Measurements from ENCODE around the gene TNK1. TPM values are rescaled to one million over a fixed set of nuclear protein-coding genes. Genes with fewer than 3 reads are reported as not detected.
A peak's percentile ranks its signal among the peaks of the same experiment; 100 is the strongest.

The TNK1 gene
- total and polyA plus RNA-seq, 9 of the 15 experiments (the other 6 are each of a cell fraction or from before 2014, with no cell fraction given), result 0.28 to 5.2 (median 2.1) TPM

- TF ChIP-seq FIP1L1 (IDR thresholded peaks at IDR 0.05; ENCODE audit: low read depth, low read length, poor library complexity, severe bottlenecking) (no peak), ZKSCAN8 (CRISPR knock-in tag; IDR thresholded peaks at IDR 0.05) (no peak), MAX (CRISPR knock-in tag; IDR thresholded peaks at IDR 0.05) (no peak), TCF3 (CRISPR knock-in tag; IDR thresholded peaks at IDR 0.05) (no peak), HDAC1 (IDR thresholded peaks at IDR 0.05) (no peak), L3MBTL2 (IDR thresholded peaks at IDR 0.05) (no peak), HMGN3 (IDR thresholded peaks at IDR 0.05; ENCODE audit: borderline replicate concordance, extremely low read depth, insufficient read length, low read depth, low read length) (peak; percentile 52), ZNF449 (CRISPR knock-in tag; IDR thresholded peaks at IDR 0.05) (no peak), SMAD3 (CRISPR knock-in tag; conservative IDR thresholded peaks at IDR 0.05) (no peak), TAL1 (IDR thresholded peaks at IDR 0.05) (no peak), SOX6 (IDR thresholded peaks at IDR 0.05) (no peak; the same call in 1 of the 2 replicates), ZNF253 (CRISPR knock-in tag; conservative IDR thresholded peaks at IDR 0.05) (no peak), MYNN (IDR thresholded peaks at IDR 0.05) (no peak), MYNN (CRISPR knock-in tag; IDR thresholded peaks at IDR 0.05) (no peak), VEZF1 (CRISPR knock-in tag; IDR thresholded peaks at IDR 0.05) (no peak; the same call in 1 of the 2 replicates), MXI1 (IDR thresholded peaks at IDR 0.05; ENCODE audit: low read depth, low read length) (no peak), BRD9 (IDR thresholded peaks at IDR 0.05; ENCODE audit: low read depth, partially characterized antibody) (no peak), SMARCA5 (IDR thresholded peaks at IDR 0.05) (no peak), ZNF668 (CRISPR knock-in tag; IDR thresholded peaks at IDR 0.05) (no peak), RCOR1 (IDR thresholded peaks at IDR 0.05; ENCODE audit: borderline replicate concordance in 1 of 2, low read depth in 2 of 2, low read length in 2 of 2) (no peak), SMARCE1 (IDR thresholded peaks at IDR 0.05) (no peak), NR0B1 (IDR thresholded peaks at IDR 0.05; ENCODE audit: partially characterized antibody) (no peak), COPS2 (conservative IDR thresholded peaks at IDR 0.05) (no peak)
- TF ChIP-seq, protein P1, sequence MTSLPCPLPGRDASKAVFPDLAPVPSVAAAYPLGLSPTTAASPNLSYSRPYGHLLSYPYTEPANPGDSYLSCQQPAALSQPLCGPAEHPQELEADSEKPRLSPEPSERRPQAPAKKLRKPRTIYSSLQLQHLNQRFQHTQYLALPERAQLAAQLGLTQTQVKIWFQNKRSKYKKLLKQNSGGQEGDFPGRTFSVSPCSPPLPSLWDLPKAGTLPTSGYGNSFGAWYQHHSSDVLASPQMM (CRISPR knock-in tag; IDR thresholded peaks at IDR 0.05), result no peak
Measured at GRCh38 chr17:7403977-7404736, 23.3 kb downstream of the TNK1 start, which contains the start of gene TMEM256 (continued).
